ENCODE measurements around the gene SIK1.

The SIK1 gene

DNA sequence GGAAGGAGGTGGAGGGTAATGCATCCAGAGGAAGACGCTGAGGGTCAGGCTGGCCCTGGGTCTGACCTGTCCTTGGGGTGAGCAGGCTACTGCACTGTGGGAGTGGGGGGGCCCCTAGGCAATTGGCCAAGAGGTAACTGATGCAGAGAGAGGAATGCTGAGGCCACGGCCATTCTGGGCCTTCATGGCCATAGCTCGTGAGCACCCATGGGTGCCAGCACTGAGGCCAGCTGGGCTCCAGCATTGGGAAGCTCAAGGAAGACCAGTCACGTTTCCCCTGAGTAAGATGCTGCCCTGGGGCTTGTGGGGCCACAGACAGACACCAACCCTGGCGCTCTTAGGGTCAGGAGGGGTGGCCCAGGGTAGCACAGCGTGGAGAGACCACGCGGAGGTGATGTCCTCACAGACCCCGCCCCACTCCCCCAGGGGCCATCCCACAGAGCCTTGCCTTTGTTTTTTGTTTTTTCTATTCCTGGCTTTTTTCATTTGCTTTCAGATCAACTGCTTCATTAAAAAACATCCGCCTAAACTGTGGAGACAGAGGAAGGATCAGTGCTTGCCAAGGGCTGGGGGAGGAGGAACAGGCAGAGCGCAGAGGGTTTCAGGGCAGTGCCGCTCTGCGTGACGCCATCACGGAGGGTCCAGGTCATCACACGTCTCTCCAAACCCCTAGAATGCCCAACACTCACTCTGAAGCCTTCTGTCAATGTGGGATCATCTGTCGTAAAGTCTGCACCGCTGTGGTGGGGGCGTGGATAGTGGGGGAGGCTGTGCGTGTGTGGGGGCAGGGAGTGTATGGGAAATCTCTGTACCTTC is 61.1 kb downstream of the SIK1 start:
- DNase-seq (ENCODE audit: insufficient read length) (no peak), FAIRE-seq (no peak)
- TF ChIP-seq POLR2A (IDR thresholded peaks at IDR 0.05; ENCODE audit: low read depth, low read length) (no peak), TAF1 (IDR thresholded peaks at IDR 0.05; ENCODE audit: borderline replicate concordance, low read depth, low read length) (no peak), POLR2AphosphoS5 (IDR thresholded peaks at IDR 0.05; ENCODE audit: low read depth, low read length) (no peak)

DNA sequence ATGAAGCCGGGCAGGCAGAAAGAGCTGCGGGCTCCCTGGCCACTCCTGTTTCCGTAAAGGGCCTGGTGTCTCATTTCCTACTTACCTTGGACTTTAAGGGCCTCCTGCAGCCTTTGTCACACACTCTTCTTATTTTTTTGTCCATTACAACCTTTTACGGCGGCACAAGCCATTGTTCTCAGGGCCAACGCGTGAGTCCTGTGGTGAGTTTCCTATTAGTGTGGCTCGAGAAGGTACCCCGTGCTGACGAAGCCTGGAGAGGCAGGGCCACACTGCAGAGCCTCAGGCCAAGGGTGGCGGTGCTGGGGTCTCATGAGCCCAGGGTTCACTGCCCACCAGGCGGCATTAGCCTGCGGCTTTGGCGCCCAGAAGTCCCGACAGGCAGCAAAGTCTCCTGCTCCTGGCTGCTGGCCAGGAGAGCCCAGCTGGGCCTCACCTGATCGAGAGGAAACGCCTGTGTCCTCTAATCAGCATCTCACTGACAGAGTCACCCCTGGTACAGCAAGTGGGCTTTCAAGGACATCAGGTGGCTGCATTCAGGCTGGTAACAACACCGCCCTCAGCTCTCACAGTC is 62.0 kb downstream of the SIK1 start:
- no peak for FAIRE-seq
- DNase-seq (ENCODE audit: insufficient read length) = no peak
- TF ChIP-seq TAF1 (IDR thresholded peaks at IDR 0.05; ENCODE audit: borderline replicate concordance, low read depth, low read length) = no peak
